Uterus (tissue), 4 donors: ENCODE data around the gene CCDC74B. TPM values are rescaled to one million over a fixed set of nuclear protein-coding genes. Genes with fewer than 3 reads are reported as not detected.
"Not testable (repeated sequence)": the region's sequence is repeated elsewhere in the genome, so short reads cannot be mapped to it uniquely, and the experiment has no call there.

Source experiments
- DNase-seq, 2 donors: peaks; one replicate each; pipeline ENCODE4 v3.0.0-alpha.2; 2019 to 2020
- H3K27ac ChIP-seq, 2 donors: fragments of 200-600 bp; sonication (generic); 1 replicate in 1 of 2; 2 replicates in 1 of 2; pipeline ENCODE4 v1.5.1; 2016 to 2018
- H3K27me3 ChIP-seq, 2 donors: fragments of 200-600 bp; sonication (generic); one replicate each; pipeline ENCODE4 v1.5.1; 2018 to 2019; ENCODE audit warnings: control low read depth in 1 of 2
- H3K36me3 ChIP-seq, 2 donors: fragments of 200-600 bp; sonication (generic); one replicate each; pipeline ENCODE4 v1.5.1; 2019; ENCODE audit warnings: control low read depth in 1 of 2
- H3K4me1 ChIP-seq, 2 donors: fragments of 200-600 bp; sonication (generic); one replicate each; pipeline ENCODE4 v1.5.1; 2018 to 2019; ENCODE audit warnings: control low read depth in 1 of 2
- H3K4me3 ChIP-seq, 2 donors: fragments of 200-600 bp; sonication (generic); 1 replicate in 1 of 2; 2 replicates in 1 of 2; pipeline ENCODE4 v1.5.1; 2018 to 2019; ENCODE audit warnings: mild to moderate bottlenecking in 1 of 2
- H3K9me3 ChIP-seq, 2 donors: fragments of 200-600 bp; sonication (generic); one replicate each; pipeline ENCODE4 v1.5.1; 2019; ENCODE audit warnings: control low read depth in 1 of 2
- CTCF ChIP-seq, 4 experiments: fragments of 200-600 bp in 2 of 4; fragments of 450-650 bp in 2 of 4; sonication (generic) in 2 of 4; IDR thresholded peaks; one replicate each; pipeline ENCODE4 v1.5.1; 2016 to 2019; ENCODE audit warnings: antibody characterized with exemption in 4 of 4, mild to moderate bottlenecking in 2 of 4, moderate library complexity in 1 of 4
- POLR2A ChIP-seq, 2 donors: fragments of 450-650 bp; IDR thresholded peaks; one replicate each; pipeline ENCODE4 v1.6.1; 2016; ENCODE audit warnings: antibody characterized with exemption in 2 of 2, mild to moderate bottlenecking in 1 of 2, moderate library complexity in 1 of 2
- intact Hi-C: fragments of 100-400 bp; cut with DNase I; formaldehyde crosslinking; loops from one replicate; pipeline ENCODE4 v1.15.1; 2023; ENCODE audit warnings: low total_unique reads
- total RNA-seq, 4 donors: library from RNA; depleted of rRNA in 3 of 4; stranded (reverse); fragments of >200 nt in 3 of 4; gene quantifications; one replicate each; pipeline versions ENCODE4 v1.1.0 to v1.2.4, GENCODE V29; 2014 to 2023
- donor health status: DM: yes; HTN: yes; CAD: no.

The CCDC74B gene
- total RNA-seq: 10 to 100 TPM in 2 of 4 donors, 1 to 10 TPM in 2; 4.6 to 34.7 (median 9.8) TPM

GRCh38 chr2:130145006-130145414 lies at the start of gene CCDC74B:
Gene CCDC74B (minus strand): TSS chr2:130145112. CDS start chr2:130144996, 116 bp downstream.
- H3K27ac ChIP-seq: peak within 1 kb of the TSS in 1 of 2 donors; percentile 61
- H3K4me1 ChIP-seq, H3K36me3 ChIP-seq, H3K27me3 ChIP-seq, H3K9me3 ChIP-seq, intact Hi-C loops: not testable (repeated sequence)
- peak within 1 kb of the TSS; percentile 9 to 38 for H3K4me3 ChIP-seq
- DNase-seq: peak; percentile 50 to 72

GRCh38 chr2:130193824-130194223 lies 48.9 kb upstream of the CCDC74B start:
- DNase-seq, H3K4me3 ChIP-seq, intact Hi-C loops, H3K36me3 ChIP-seq, H3K27ac ChIP-seq, H3K27me3 ChIP-seq, H3K4me1 ChIP-seq, H3K9me3 ChIP-seq: not testable (repeated sequence)

- H3K4me3 ChIP-seq, H3K36me3 ChIP-seq, DNase-seq, H3K4me1 ChIP-seq, intact Hi-C loops, H3K27me3 ChIP-seq, H3K9me3 ChIP-seq, H3K27ac ChIP-seq: not testable (repeated sequence)
Observed at GRCh38 chr2:130192451-130192850, 47.5 kb upstream of the CCDC74B start.

GRCh38 chr2:130191319-130191718 lies 46.4 kb upstream of the CCDC74B start:
- H3K36me3 ChIP-seq, intact Hi-C loops, DNase-seq, H3K4me1 ChIP-seq, H3K27me3 ChIP-seq, H3K9me3 ChIP-seq, H3K27ac ChIP-seq, H3K4me3 ChIP-seq: not testable (repeated sequence)

GRCh38 chr2:130190237-130190636 lies 45.3 kb upstream of the CCDC74B start:
- Histone ChIP-seq H3K27ac (no peak overlapping the region), H3K4me1 (no peaks in the 10 kb centered on the region), H3K36me3 (no peaks in the 10 kb centered on the region), H3K9me3 (no peaks in the 10 kb centered on the region), H3K27me3 (no peaks in the 10 kb centered on the region), H3K4me3 (no peak overlapping the region)
- DNase-seq: no peak
- no peak for TF ChIP-seq POLR2A (IDR thresholded peaks at IDR 0.05)
- TF ChIP-seq CTCF (IDR thresholded peaks at IDR 0.05): no peak
- intact Hi-C loops: no loop called here

GRCh38 chr2:130188958-130189357 lies 44.0 kb upstream of the CCDC74B start:
- intact Hi-C loops: loop anchor here (10.0 kb wide), 1 partner anchor 146 kb away; no protein-coding TSS in a partner anchor
- DNase-seq, H3K4me1 ChIP-seq, H3K36me3 ChIP-seq, H3K27me3 ChIP-seq, H3K27ac ChIP-seq, H3K9me3 ChIP-seq, H3K4me3 ChIP-seq: not testable (repeated sequence)

GRCh38 chr2:130187859-130188792 lies 43.2 kb upstream of the CCDC74B start:
- not testable (repeated sequence) for H3K4me1 ChIP-seq, DNase-seq
- intact Hi-C loops: loop anchor here (10.0 kb wide), 1 partner anchor 147 kb away; no protein-coding TSS in a partner anchor

GRCh38 chr2:130187268-130187667 lies 42.4 kb upstream of the CCDC74B start:
- Histone ChIP-seq H3K27me3 (no peaks in the 10 kb centered on the region), H3K36me3 (no peaks in the 10 kb centered on the region), H3K9me3 (no peaks in the 10 kb centered on the region), H3K27ac (no peak overlapping the region), H3K4me1 (peaks cover 0 to 5% of the 10 kb centered on the region in 2 donors), H3K4me3 (no peak overlapping the region)
- intact Hi-C loops: loop anchor here (10.0 kb wide), 1 partner anchor 148 kb away; no protein-coding TSS in a partner anchor
- TF ChIP-seq CTCF (IDR thresholded peaks at IDR 0.05) (no peak), POLR2A (IDR thresholded peaks at IDR 0.05) (no peak)
- no peak for DNase-seq

More at GRCh38 chr2:130187859-130188792, 43.2 kb upstream of the CCDC74B start:
- H3K27me3 ChIP-seq, H3K9me3 ChIP-seq, H3K27ac ChIP-seq, H3K4me3 ChIP-seq, H3K36me3 ChIP-seq: not testable (repeated sequence)
